Measurements from ENCODE around the gene MXI1. TPM values are rescaled to one million over a fixed set of nuclear protein-coding genes. Genes with fewer than 3 reads are reported as not detected.

The MXI1 gene
- total and polyA plus RNA-seq, 2 of the 4 experiments (the other 2 are of a cell fraction): 7.2 to 11.8 TPM

GRCh38 chr10:110171032-110171431 is 36.4 kb upstream of the MXI1 start:
- Histone ChIP-seq H3K56ac (ENCODE audit: extremely low read depth, insufficient read depth, low read length) (no peak overlapping the region), H4K20me1 (ENCODE audit: insufficient read depth, low read length) (no peaks in the 10 kb centered on the region), H3K23ac (ENCODE audit: low read depth, low read length) (no peak overlapping the region), H4K5ac (ENCODE audit: low read depth, low read length) (no peak overlapping the region), H3K9me3 (ENCODE audit: control insufficient read depth, insufficient read depth, low read length) (no peaks in the 10 kb centered on the region), H3K4ac (ENCODE audit: low read depth, low read length) (no peak overlapping the region), H2AK9ac (replicated peaks; ENCODE audit: low read depth, low read length, poor library complexity) (no peak overlapping the region), H2BK15ac (ENCODE audit: low read depth, low read length) (no peak overlapping the region), H3K9ac (ENCODE audit: low read depth, low read length) (no peak overlapping the region), H3K18ac (ENCODE audit: low read depth, low read length) (no peak overlapping the region), H3K9me1 (ENCODE audit: insufficient read depth, low read length) (no peaks in the 10 kb centered on the region), H2BK120ac (ENCODE audit: low read depth, low read length) (no peak overlapping the region), H3K4me2 (ENCODE audit: low read depth, low read length) (no peak overlapping the region), H2BK20ac (ENCODE audit: low read depth, low read length) (no peak overlapping the region), H3K36me3 (ENCODE audit: control insufficient read depth, insufficient read depth, low read length) (no peaks in the 10 kb centered on the region), H2AFZ (replicated peaks; ENCODE audit: low read length, poor library complexity) (no peak overlapping the region), H3K14ac (replicated peaks; ENCODE audit: low read depth, low read length) (no peak overlapping the region), H4K91ac (ENCODE audit: insufficient read depth, low read depth, low read length) (no peak overlapping the region), H2AK5ac (ENCODE audit: low read depth, low read length) (no peak overlapping the region), H3K79me1 (ENCODE audit: low read depth in 1 of 2, low read length in 2 of 2) (no peaks in the 10 kb centered on the region), H3K4me1 (ENCODE audit: control insufficient read depth, insufficient read depth, low read length) (no peaks in the 10 kb centered on the region), H2BK5ac (ENCODE audit: low read depth, low read length, poor library complexity, severe bottlenecking) (no peak overlapping the region), H4K8ac (ENCODE audit: low read depth in 2 of 2, low read length in 2 of 2) (no peak overlapping the region), H3K27me3 (ENCODE audit: control insufficient read depth, insufficient read depth, low read length) (peaks cover 54% of the 10 kb centered on the region), H3K27ac (ENCODE audit: insufficient read depth, low read length) (no peak overlapping the region), H3K4me3 (ENCODE audit: insufficient read depth, low read depth, low read length) (no peak overlapping the region)
- dilution Hi-C loops (cut with HindIII; ENCODE audit: low sequenced_read_pairs, unreplicated experiment) (no loop called here), in situ Hi-C loops (cut with MboI; ENCODE audit: low sequenced_read_pairs) (no loop called here), intact Hi-C loops (cut with micrococcal nuclease) (no loop called here)
- no peak for TF ChIP-seq CEBPB (IDR thresholded peaks at IDR 0.05; ENCODE audit: low read depth, low read length)
- TF ChIP-seq, protein P1, sequence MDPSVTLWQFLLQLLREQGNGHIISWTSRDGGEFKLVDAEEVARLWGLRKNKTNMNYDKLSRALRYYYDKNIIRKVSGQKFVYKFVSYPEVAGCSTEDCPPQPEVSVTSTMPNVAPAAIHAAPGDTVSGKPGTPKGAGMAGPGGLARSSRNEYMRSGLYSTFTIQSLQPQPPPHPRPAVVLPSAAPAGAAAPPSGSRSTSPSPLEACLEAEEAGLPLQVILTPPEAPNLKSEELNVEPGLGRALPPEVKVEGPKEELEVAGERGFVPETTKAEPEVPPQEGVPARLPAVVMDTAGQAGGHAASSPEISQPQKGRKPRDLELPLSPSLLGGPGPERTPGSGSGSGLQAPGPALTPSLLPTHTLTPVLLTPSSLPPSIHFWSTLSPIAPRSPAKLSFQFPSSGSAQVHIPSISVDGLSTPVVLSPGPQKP (IDR thresholded peaks at IDR 0.05; ENCODE audit: borderline replicate concordance, low read depth, low read length): no peak
- no peak for TF ChIP-seq MXI1 (IDR thresholded peaks at IDR 0.05; ENCODE audit: borderline replicate concordance, low read depth, low read length)
- TF ChIP-seq CTCF (conservative IDR thresholded peaks at IDR 0.05; ENCODE audit: low read depth, low read length): no peak
- TF ChIP-seq, protein P2, sequence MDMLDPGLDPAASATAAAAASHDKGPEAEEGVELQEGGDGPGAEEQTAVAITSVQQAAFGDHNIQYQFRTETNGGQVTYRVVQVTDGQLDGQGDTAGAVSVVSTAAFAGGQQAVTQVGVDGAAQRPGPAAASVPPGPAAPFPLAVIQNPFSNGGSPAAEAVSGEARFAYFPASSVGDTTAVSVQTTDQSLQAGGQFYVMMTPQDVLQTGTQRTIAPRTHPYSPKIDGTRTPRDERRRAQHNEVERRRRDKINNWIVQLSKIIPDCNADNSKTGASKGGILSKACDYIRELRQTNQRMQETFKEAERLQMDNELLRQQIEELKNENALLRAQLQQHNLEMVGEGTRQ (IDR thresholded peaks at IDR 0.05; ENCODE audit: low read depth, low read length): no peak
- no peak for TF ChIP-seq RCOR1 (IDR thresholded peaks at IDR 0.05; ENCODE audit: insufficient replicate concordance, low read length)
- TF ChIP-seq CHD1 (IDR thresholded peaks at IDR 0.05; ENCODE audit: low read depth, low read length): no peak
- no peak for TF ChIP-seq SMC3 (IDR thresholded peaks at IDR 0.05; ENCODE audit: low read depth, low read length)
- no peak for TF ChIP-seq NFE2L2 (IDR thresholded peaks at IDR 0.05; ENCODE audit: low read depth, low read length)
- no peak for TF ChIP-seq RAD21 (IDR thresholded peaks at IDR 0.05; ENCODE audit: low read length)
- TF ChIP-seq POLR2A (IDR thresholded peaks at IDR 0.05; ENCODE audit: low read depth, low read length): no peak
- no peak for TF ChIP-seq MAZ (IDR thresholded peaks at IDR 0.05; ENCODE audit: borderline replicate concordance, low read depth, low read length)
- no peak for ATAC-seq (ENCODE audit: low read depth)
- DNase-seq: no peak
- ChIA-PET POLR2A (ENCODE audit: unreplicated experiment) (no interaction called here), CTCF (interaction anchor here (0.6 kb wide), 1 partner anchor 37 kb away, joined by 4 read pairs; no protein-coding TSS in a partner anchor)
- no TSS peak for BruUV-seq (replicated peaks)
- WGBS, 2 experiments (ENCODE audit: extremely low coverage in 2 of 2, insufficient read length in 1 of 2): 0% methylated on average over 2 of the region's 6 CpGs; no CpG with 5 or more reads in 1 of the 2 experiments
